Progenitor cell of endocrine pancreas (in vitro differentiated cells): Measurements from ENCODE around the gene NFE2L2. TPM values are rescaled to one million over a fixed set of nuclear protein-coding genes. Genes with fewer than 3 reads are reported as not detected.

Experiments
- DNase-seq: peaks from one replicate; pipeline ENCODE4 v3.0.0; 2021; ENCODE audit warnings: low spot score; ENCODE audit not compliant: unreplicated experiment
- H3K27ac Mint-ChIP-seq: 2 replicates; pipeline ENCODE4 v1.8.0; 2021; ENCODE audit warnings: mild to moderate bottlenecking, moderate library complexity, mixed read lengths
- H3K27me3 Mint-ChIP-seq: 2 replicates; pipeline ENCODE4 v1.8.0; 2021; ENCODE audit warnings: mixed read lengths
- H3K36me3 Mint-ChIP-seq: 2 replicates; pipeline ENCODE4 v1.8.0; 2022; ENCODE audit warnings: mixed read lengths; ENCODE audit not compliant: insufficient read depth
- H3K4me1 Mint-ChIP-seq: 2 replicates; pipeline ENCODE4 v1.8.0; 2021; ENCODE audit warnings: low read depth, mixed read lengths
- H3K4me3 Mint-ChIP-seq: 2 replicates; pipeline ENCODE4 v1.8.0; 2021; ENCODE audit warnings: low read depth, mild to moderate bottlenecking, moderate library complexity, mixed read lengths
- H3K9me3 Mint-ChIP-seq: 2 replicates; pipeline ENCODE4 v1.8.0; 2021; ENCODE audit warnings: low read depth, mixed read lengths
- total RNA-seq: library from RNA; stranded (reverse); gene quantifications from 2 replicates; pipeline ENCODE4 v1.2.1, GENCODE V29; 2021
- TF ChIP-seq, protein P1 (sequence below): fragments of 200-600 bp; sonication (generic); IDR thresholded peaks from one replicate; pipeline ENCODE4 v1.5.0; 2021; ENCODE audit warnings: antibody characterized with exemption, mild to moderate bottlenecking; ENCODE audit not compliant: unreplicated experiment

The NFE2L2 gene
- total RNA-seq, 1 donor from 2014 or later: 59.1 TPM

DNA sequence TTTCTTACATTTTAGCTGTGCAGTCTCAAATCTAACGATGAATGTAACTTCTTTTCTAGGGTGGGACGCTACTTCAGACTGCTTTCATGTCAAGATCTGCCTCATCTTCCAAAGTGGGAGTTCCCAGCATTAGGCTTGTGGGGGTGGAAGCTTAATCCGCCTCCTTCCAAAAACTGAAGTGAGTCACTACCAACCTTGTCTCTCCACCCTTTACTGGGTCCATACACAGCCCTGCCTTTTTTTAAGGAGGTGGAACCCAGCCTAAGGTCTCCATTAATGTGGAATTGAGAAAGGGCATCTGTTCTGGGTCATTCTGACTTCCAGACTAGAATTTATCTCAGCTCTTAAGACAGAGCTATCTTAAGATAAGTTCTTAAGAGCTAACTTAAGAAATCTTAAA lies 42.0 kb upstream of the NFE2L2 start:
- TF ChIP-seq, protein P1, sequence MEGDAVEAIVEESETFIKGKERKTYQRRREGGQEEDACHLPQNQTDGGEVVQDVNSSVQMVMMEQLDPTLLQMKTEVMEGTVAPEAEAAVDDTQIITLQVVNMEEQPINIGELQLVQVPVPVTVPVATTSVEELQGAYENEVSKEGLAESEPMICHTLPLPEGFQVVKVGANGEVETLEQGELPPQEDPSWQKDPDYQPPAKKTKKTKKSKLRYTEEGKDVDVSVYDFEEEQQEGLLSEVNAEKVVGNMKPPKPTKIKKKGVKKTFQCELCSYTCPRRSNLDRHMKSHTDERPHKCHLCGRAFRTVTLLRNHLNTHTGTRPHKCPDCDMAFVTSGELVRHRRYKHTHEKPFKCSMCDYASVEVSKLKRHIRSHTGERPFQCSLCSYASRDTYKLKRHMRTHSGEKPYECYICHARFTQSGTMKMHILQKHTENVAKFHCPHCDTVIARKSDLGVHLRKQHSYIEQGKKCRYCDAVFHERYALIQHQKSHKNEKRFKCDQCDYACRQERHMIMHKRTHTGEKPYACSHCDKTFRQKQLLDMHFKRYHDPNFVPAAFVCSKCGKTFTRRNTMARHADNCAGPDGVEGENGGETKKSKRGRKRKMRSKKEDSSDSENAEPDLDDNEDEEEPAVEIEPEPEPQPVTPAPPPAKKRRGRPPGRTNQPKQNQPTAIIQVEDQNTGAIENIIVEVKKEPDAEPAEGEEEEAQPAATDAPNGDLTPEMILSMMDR: no peak
- Mint-ChIP-seq H3K27ac (no peak overlapping the region), H3K36me3 (no peaks in the 10 kb centered on the region), H3K27me3 (no peaks in the 10 kb centered on the region), H3K4me3 (no peak overlapping the region), H3K9me3 (no peaks in the 10 kb centered on the region), H3K4me1 (no peaks in the 10 kb centered on the region)
- DNase-seq: no peak

DNA sequence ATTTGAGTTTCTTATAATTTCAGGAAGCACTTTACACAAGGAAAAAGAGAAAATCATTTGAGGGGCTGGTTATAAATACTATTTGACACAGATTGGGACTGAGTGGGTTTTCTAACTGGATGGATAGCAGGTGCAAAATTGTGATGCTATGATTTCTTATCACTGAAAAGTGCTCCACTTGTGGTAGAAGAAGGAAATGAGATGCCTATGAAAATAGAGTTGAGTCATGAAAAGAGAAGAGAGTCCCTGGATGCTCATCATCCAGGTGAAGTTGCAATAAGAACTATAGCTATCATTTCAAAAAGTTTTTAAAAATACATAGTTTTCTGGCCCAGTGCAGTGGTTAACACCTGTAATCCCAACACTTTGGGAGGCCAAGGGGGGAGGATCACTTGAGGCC lies 39.4 kb upstream of the NFE2L2 start:
- H3K36me3 Mint-ChIP-seq: no peaks in the 10 kb centered on the region
- no peaks in the 10 kb centered on the region for H3K9me3 Mint-ChIP-seq
- TF ChIP-seq, protein P1: no peak
- no peak overlapping the region for H3K4me3 Mint-ChIP-seq
- H3K27ac Mint-ChIP-seq: no peak overlapping the region
- no peaks in the 10 kb centered on the region for H3K27me3 Mint-ChIP-seq
- no peak for DNase-seq
- no peaks in the 10 kb centered on the region for H3K4me1 Mint-ChIP-seq

- no peaks in the 10 kb centered on the region for H3K4me1 Mint-ChIP-seq
- no peaks in the 10 kb centered on the region for H3K36me3 Mint-ChIP-seq
- no peak overlapping the region for H3K4me3 Mint-ChIP-seq
- H3K27ac Mint-ChIP-seq: no peak overlapping the region
- H3K9me3 Mint-ChIP-seq: no peaks in the 10 kb centered on the region
- DNase-seq: no peak
- TF ChIP-seq, protein P1: no peak
- H3K27me3 Mint-ChIP-seq: no peaks in the 10 kb centered on the region
Observed at GRCh38 chr2:177302552-177302951, 38.0 kb upstream of the NFE2L2 start.

DNA sequence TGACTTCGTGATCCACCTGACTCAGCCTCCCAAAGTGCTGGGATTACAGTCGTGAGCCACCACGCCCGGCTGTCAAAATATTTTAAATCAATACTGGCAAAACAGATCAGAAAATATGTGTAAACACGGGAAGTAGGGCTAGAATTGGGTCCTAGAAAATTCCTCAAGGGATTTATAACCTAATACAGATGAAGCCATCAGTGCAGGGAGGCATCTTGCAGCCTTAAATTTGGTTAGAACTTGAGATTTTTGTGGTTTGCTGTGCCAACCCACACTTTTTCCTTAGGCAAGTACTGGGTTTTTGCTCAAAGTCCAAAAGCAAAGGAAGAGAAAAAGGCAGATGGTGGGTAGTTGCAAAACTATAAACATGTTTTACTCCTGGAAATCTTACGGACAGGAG lies 33.7 kb upstream of the NFE2L2 start:
- Mint-ChIP-seq H3K4me1 (no peaks in the 10 kb centered on the region), H3K36me3 (no peaks in the 10 kb centered on the region), H3K27ac (no peak overlapping the region), H3K27me3 (no peaks in the 10 kb centered on the region), H3K4me3 (no peak overlapping the region), H3K9me3 (no peaks in the 10 kb centered on the region)
- DNase-seq: no peak
- TF ChIP-seq, protein P1: no peak

DNA sequence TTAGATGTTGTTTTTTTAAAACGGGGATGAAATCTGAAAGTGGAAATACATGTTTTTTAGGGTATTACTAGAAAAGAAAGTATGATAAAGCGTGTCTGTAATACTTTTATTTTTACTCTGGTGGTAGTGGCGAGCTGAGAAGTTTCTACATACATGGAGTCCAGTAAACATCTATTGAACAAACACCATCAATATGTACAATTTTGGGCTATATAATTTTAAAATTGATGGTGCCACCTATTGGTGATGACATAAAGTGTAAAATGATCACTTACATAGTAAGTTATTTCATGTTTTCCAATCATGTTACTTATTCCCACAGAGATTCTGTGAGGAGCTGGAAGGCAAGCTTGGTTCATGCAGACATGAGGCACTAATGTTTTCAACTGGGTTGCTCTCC lies 31.5 kb upstream of the NFE2L2 start:
- TF ChIP-seq, protein P1: peak; percentile 27
- Mint-ChIP-seq H3K9me3 (no peaks in the 10 kb centered on the region), H3K4me1 (no peaks in the 10 kb centered on the region), H3K27ac (no peak overlapping the region), H3K36me3 (no peaks in the 10 kb centered on the region), H3K4me3 (no peak overlapping the region), H3K27me3 (no peaks in the 10 kb centered on the region)
- no peak for DNase-seq
